Choroid plexus epithelial cell (primary cell): ENCODE measurements around the gene KANSL3.

Experiments
- DNase-seq: peaks from one replicate; pipeline ENCODE4 v3.0.0-alpha.2; 2010; ENCODE audit warnings: low read depth
- H3K4me3 ChIP-seq: 2 replicates; pipeline ENCODE4 v1.5.1; 2011; ENCODE audit warnings: low read depth, mild to moderate bottlenecking, control low read depth, low read length, moderate library complexity
- TF ChIP-seq, protein P1 (sequence below): conservative IDR thresholded peaks from 2 replicates; pipeline ENCODE4 v1.5.1; 2011; ENCODE audit warnings: low read depth, mild to moderate bottlenecking, control low read depth, inconsistent platforms, low read length, moderate library complexity

The KANSL3 gene

DNA sequence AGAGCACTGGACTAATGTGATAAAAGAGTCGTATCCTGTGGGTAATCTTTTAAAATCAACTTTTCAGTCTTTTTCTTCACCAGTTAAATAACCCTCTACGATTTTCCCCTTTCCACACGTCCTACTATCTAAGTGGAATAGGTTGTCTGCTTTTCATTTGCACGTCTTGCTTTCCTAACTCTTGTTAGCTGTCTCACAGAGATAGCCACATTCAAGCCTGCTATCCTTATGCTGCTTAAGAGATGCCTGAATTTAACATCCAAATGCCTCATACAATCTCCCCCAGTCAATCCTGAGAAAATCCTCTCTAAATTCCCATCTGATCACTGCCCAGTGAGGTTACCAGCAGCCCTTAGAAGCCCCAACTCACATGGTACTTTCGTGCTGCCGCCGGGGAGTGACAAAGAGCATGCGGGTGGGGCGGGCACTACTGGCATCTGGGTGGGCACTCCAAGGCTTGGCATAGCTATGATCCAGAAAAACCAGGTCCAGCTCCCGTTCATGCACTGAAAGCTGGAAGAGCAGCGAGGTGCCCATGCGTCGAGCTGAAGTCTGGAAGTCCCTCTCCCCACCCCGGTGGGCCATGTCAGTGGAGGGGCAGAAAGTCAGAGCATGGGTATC lies 1.5 kb downstream of the KANSL3 start:
- peak; percentile 28 for DNase-seq
- TF ChIP-seq, protein P1, sequence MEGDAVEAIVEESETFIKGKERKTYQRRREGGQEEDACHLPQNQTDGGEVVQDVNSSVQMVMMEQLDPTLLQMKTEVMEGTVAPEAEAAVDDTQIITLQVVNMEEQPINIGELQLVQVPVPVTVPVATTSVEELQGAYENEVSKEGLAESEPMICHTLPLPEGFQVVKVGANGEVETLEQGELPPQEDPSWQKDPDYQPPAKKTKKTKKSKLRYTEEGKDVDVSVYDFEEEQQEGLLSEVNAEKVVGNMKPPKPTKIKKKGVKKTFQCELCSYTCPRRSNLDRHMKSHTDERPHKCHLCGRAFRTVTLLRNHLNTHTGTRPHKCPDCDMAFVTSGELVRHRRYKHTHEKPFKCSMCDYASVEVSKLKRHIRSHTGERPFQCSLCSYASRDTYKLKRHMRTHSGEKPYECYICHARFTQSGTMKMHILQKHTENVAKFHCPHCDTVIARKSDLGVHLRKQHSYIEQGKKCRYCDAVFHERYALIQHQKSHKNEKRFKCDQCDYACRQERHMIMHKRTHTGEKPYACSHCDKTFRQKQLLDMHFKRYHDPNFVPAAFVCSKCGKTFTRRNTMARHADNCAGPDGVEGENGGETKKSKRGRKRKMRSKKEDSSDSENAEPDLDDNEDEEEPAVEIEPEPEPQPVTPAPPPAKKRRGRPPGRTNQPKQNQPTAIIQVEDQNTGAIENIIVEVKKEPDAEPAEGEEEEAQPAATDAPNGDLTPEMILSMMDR = no peak
- peak overlapping the region; percentile 80 for H3K4me3 ChIP-seq

- TF ChIP-seq, protein P1 = no peak
- no peak overlapping the region for H3K4me3 ChIP-seq
- DNase-seq = no peak
Observed at GRCh38 chr2:96633641-96634040, 4.5 kb downstream of the KANSL3 start.

- TF ChIP-seq, protein P1 = no peak
- peak; percentile 36 for DNase-seq
- H3K4me3 ChIP-seq = no peak overlapping the region
Observed at GRCh38 chr2:96631804-96632435, 6.2 kb downstream of the KANSL3 start.

GRCh38 chr2:96626553-96626942 lies 11.6 kb downstream of the KANSL3 start:
- H3K4me3 ChIP-seq = no peak overlapping the region
- TF ChIP-seq, protein P1 = no peak
- DNase-seq = peak; percentile 30

- TF ChIP-seq, protein P1 = no peak
- DNase-seq = no peak
- no peak overlapping the region for H3K4me3 ChIP-seq
Observed at GRCh38 chr2:96625571-96626552, 12.2 kb downstream of the KANSL3 start.

DNA sequence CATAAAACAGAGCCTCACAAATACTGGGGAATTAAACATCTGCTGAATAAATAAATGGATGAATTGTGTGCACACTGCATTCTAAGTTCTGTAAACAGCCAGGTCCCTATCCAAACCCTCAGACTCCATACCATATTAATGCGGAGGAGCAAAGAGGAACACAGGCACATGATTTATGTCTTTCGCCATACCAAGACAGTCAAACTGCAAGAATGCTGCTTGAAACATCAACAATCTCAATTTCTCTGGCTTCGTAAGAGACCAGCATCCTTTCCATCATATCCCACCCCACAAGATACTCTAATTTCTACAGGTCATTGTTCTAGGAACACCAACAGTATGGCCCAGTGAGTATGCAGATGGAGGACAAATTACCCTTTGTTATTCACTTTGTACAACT lies 15.0 kb downstream of the KANSL3 start:
- peak; percentile 35 for DNase-seq
- H3K4me3 ChIP-seq = no peak overlapping the region
- TF ChIP-seq, protein P1 = no peak
